ENCODE results near the gene UBE2G1.
"Not testable (repeated sequence)": the region's sequence is repeated elsewhere in the genome, so short reads cannot be mapped to it uniquely, and the experiment has no call there.

The UBE2G1 gene

DNA sequence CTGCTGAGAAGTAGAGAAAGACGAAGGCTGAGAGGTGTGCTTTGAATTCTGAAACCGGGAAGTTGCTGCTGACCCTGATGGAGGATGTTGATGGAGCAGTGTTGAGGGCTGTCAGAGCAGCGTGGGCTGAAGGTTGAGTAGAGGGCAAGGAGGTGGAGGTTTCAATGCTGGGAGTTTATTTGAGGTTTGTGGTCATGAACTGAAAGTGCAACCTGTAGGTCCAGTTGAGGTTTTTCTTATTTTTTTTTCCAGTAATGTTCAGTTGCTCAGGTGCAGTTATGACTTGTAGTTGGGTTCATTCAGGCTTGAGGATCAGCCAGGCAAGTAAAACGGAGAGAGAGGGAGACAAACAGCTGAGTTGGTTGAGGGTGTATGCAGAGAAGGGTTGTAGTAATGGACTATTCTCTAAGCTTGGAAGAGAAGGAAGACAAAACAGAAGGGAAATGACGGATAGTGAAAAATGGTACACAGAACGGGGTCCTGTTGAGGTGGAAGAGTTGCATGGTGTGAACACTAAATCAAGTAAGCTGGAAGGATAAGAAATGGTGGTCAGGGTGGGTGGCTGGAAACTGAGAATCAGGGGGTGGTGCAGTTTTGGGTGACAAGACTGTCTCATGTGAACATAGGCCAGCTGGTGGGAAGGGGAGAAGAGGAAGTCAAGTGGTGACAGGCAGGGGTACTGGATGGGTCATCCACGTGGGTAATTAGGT lies 8.7 kb upstream of the UBE2G1 start:
- peak; percentile 25 for DNase-seq (ENCODE audit: low read depth)

DNA sequence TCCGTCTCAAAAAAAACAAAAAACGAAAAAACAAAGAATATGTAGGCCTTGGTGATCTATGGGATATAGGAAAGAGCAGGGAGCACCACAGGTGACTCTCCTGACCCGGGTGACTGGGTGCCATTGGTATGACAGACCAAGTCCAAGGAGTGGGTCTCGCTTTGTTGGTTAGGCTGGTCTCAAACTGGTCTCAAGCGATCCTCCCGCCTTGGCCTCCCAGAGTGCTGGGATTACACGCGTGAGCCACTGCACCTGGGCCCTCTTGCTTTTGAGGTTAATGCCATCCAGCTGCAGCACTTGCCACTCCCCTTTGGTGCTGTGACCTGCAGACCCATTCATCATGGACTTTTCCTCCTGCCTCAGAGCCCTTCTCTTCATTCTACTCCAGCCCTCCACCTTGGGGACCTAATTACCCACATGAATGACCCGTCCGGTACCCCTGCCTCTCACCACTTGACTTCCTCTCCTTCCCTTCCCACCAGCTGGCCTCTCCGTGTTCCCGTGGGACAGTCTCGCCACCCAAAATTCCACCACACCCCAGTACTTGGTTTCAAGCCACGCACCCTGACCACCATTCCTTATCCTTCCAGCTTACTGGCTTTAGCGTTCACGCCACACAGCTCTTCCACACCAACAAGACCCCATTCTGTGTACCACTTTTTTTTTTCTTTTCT lies 3.2 kb upstream of the UBE2G1 start:
- no peak for DNase-seq (ENCODE audit: low read depth)

DNA sequence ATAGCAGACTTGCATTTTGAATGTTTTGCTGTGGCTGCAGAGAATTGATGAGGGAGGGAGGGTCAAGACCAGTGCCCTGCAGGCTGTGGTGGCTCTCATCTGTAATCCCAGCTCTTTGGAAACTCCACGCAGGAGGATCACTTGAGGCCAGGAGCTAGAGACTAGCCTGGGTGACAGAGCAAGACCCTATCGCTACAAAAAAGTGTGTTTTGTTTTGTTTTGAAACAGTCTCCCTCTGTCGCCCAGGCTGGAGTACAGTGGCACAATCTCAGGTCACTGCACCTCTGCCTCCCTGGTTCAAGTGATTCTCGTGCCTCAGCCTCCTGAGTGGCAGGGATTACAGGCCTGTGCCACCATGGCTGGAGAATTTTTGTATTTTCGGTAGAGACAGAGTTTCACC lies 1.9 kb upstream of the UBE2G1 start:
- no peak for DNase-seq (ENCODE audit: low read depth)

DNA sequence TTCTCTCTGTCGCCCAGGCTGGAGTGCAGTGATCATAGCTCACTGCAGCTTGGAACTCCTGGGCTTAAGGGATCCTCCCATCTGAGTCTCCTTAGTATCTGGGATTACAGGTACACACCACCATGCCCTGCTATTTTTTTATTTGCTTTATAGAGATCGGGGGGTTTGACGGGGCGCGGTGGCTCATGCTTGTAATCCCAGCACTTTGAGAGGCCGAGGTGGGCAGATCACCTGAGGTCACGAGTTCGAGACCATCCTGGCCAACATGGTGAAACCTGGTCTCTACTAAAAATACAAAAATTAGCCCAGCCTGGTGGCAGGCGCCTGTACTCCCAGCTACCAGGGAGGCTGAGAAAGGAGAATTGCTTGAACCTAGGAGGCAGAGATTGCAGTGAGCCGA lies 702 bp upstream of the UBE2G1 start:
- not testable (repeated sequence) for DNase-seq (ENCODE audit: low read depth)

DNA sequence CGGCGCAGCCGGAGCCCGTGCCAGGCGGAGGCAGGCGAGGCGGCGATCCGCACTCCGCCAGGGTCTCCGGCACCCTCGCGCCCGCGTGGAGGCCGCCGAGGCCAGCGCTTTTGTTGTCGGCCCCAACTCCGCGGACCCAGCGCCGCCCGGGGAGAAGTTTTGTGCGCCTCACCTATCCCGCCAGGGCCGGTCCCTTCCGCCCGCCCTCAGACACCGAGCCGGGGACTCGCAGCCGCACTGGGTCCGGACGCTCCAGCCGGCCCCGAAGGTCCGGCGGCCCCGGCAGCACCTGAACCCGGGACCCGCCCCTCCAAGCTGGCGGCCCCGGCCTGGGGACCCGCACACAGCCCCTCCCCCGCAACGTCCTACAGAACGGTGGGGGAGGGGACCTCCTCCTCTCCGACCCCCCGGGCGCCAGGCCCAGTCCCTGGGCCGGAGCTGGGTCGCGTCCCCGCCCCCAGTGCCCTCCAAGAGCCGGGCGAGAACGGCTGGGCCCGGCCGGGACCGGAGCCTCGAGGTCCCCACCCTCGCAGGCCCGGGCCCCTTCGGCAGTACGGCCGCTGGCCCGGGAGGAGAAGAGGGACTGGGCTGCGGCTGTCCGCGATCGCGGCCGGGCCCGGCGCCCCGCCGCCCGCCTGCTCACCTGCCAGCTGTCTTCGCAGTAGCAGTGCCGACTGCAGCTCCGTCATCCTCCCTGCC lies 698 bp downstream of the UBE2G1 start:
- no peak for DNase-seq (ENCODE audit: low read depth)

DNA sequence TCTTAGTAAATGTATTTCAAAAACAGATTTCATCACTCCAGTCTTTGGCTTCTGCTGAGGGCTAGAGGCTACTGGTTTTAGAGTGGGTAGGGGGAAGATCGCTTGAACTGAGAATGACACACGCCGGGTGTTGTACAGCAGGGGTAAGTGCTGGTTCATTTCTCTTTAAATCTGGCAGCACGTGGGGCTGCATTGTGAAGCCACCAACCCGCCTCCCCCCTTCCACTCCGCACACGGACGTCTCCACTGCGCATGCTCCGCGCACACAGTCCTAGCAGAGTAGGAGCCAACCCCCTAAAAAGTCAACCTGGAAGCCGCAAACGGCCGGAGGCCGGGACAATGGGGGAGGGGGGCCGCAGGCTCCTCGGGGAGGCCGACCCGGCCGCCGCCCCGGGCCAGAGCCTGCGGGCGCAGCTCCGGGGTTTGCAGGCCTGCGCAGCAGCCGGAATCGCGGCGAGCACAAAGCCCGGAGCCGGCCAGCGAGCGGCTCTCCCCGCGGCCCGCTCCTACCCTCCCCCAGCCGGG lies 1.3 kb downstream of the UBE2G1 start:
- DNase-seq (ENCODE audit: low read depth), result peak; percentile 77

DNA sequence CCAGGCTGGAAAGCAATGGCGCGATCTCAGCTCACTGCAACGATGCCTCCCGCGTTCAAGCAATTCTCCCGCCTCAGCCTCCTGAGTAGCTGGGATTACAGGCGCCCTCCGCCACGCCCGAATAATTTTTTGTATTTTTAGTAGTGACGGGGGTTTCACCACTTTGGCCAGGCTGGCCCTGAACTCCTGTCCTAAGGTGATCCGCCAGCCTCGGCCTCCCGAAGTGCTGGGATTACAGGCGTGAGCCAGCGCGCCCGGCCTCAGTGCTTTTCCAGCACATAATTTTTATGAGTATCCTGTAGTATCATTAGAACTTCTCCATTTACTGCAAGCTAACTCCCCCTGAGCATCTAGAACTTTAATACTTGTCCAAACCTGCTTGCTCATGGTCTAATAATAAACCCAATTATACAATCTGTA lies 1.8 kb downstream of the UBE2G1 start:
- DNase-seq (ENCODE audit: low read depth), result no peak

DNA sequence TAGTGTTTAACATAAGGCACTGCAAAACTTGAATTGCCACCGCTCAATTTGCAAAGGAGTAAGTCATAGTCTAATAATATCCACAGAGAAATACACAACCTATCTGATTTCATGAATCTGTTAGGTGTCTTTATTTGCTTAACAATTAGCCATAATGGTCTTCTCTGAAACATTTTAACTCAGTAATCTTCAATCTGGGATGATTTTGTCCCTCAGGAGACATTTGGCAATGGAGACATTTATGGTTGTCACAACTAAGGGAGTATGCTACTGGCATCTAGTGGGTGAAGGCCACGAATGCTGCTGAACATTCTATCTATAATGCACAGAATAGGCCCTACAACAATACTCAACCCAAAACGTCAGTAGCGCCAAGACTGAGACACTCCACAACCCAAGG lies 4.3 kb downstream of the UBE2G1 start:
- no peak for DNase-seq (ENCODE audit: low read depth)

DNA sequence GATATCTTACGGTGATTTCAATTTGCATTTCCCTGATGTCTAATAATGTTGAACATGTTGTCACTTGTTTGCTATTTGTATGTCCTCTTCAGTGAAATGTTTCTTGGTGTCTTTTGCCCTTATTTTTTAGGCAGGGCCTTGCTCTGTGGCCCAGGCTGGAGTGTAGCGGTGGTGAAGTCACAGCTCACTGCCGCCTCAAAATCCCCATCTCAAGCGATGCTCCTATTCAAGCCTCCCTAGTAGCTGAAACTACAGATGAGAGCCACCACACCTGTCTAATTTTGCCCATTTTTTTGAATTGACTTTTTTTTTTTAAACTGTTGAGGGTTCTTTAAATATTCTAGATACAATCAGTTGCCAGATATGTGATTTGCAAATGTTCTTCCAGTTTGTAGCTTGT lies 8.3 kb downstream of the UBE2G1 start:
- DNase-seq (ENCODE audit: low read depth), result no peak

DNA sequence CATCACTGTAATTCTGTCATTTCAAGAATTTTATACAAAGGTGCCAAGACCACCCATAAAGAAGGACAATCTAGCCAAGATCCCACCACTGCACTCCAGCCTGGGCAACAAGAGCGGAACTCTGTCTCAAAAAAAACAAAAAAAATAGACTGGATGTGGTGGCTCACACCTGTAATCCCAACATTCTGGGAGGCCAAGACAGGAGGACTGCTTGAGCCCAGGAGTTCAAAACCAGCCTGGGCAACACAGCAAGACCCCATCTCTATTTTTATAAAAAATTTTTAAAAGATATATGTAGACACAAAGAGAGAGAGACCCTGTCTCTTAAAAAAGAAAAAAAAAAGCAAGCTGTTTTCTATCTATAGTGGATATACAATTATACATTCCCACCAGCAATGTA lies 8.8 kb downstream of the UBE2G1 start:
- no peak for DNase-seq (ENCODE audit: low read depth)

DNA sequence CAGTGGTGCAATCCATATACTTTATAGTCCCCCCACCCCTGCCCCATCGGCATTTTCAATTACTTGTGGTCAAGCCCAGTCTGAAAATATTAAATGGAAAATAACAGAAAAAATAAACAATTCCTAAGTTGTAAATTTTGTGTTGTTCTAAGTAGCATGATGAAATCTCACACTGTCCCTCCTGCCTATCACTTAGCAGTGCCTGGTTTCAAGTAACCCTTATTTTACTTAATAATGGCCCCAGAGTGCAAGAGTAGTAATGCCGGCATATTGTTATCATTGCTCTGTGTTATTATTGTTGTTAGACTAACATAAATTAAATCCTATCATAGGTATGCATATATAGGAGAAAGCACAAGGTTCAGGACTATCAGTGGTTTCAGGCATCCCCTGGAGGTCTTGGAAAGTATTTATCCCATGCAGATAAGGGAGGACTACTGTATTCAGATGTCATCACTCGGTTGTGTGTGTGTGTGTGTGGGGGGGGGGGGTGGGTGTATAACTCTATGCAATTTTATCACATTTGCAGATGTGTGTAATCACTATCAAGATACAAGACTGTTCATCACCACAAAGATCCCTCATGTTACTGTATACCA lies 9.3 kb downstream of the UBE2G1 start:
- DNase-seq (ENCODE audit: low read depth), result no peak

DNA sequence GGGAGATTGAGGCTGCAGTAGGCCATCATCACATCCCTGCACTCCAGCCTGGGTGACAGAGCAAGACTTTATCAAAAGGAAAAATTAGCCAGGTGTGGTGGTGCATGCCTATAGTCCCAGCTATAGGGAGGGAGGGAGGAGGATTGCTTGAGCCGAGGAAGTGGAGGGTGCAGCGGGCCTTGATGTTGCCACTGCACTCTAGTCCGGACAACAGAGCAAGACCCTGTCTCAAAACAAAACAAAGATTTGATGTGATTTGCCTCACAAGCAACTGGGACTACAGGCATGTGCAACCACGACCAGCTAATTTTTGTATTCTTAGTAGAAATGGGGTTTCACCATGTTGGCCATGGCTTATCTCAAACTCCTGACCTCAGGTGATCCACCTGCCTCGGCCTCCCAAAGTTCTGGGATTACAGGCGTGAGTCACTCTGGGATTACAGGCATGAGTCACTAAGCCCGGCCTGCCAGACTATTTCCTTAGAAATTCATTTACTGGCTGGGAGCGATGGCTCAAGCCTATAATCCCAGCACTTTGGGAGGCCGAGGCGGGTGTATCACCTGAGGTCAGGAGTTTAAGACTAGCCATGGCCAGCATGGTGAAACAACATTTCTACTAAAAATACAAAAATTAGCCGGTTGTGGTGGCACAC lies 11.5 kb downstream of the UBE2G1 start:
- no peak for DNase-seq (ENCODE audit: low read depth)

DNA sequence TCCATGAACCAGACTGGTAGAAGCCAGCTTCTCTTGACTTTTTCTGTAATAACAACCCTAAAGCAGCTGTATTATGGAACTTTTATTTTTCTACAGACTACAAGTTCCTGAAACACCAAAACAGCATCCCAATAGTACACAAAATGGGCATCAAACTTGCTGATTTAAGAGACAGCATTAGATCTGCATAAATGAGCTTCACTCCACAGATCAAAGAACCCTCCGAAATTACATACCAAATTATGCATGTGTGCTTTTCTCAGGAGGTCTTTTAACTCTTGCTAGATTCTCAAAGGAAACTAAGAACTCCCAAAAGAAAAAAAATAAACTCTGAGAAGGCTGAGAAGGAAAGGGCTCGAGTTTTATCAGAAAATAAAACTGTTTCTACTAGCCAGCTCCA lies 12.3 kb downstream of the UBE2G1 start:
- no peak for DNase-seq (ENCODE audit: low read depth)

DNA sequence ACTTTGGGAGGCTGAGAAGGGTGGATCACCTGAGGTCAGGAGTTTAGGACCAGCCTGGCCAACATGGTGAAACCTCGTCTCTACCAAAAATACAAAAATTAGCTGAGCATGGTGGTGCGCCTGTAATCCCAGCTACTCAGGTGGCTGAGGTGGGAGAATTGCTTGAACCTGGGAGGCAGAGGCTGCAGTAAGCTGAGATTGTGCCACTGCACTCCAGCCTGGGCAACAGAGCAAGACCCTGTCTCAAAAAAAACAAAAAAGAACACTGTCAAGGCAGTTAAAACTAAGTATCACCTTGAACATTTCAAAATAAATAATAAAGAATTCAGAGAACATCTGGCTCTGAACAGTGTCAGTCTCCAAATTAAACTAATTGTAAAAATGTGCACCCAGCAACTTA lies 16.3 kb downstream of the UBE2G1 start:
- DNase-seq (ENCODE audit: low read depth), result not testable (repeated sequence)

DNA sequence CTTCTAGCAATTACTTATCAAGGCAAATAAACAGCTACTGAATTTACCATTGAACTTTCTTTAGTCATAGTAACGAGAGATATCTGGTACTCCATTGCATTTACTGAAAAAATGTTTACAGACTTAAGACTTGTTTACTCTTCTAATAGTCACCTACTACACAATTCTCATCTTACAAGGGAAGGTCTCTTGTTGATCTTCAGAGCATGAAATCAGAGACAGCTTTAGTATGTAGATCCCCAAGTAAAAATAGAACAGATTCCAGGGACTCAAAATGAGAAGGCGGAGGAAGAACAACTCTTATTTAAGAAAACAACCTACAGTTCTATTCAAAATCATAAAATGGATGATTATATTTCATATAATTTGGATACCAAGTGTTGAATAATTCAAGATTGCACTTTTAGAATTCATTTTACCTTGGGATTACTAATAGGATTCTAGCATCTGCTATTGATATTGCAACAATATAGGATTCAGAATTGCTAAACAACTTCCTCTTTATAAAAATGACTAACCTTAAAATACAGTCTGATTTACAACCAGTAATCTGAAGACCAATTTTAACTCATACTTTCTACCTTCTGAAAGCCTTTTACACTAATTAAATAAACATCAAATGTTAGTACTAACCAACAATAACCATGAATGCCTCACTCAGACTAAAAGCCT lies 20.8 kb downstream of the UBE2G1 start:
- DNase-seq (ENCODE audit: low read depth), result no peak

DNA sequence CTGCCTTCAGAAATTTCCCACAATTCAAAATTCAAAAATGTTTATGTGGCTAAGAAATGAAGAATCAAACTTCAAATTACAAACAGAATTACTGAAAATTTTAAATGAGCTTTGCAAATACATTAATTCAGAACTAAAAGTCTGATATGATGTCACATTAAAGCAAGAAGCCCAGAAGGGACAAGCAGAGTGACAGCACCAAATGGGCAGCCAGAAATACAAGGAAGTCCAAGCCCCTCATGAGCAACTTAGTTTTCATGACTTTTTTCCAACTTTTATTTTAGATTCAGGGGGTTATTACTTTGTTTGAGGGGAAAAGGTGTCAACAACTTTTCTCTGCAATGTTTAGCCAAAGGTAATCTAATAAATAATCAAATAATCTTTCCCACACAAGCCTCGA lies 21.5 kb downstream of the UBE2G1 start:
- DNase-seq (ENCODE audit: low read depth), result no peak

DNA sequence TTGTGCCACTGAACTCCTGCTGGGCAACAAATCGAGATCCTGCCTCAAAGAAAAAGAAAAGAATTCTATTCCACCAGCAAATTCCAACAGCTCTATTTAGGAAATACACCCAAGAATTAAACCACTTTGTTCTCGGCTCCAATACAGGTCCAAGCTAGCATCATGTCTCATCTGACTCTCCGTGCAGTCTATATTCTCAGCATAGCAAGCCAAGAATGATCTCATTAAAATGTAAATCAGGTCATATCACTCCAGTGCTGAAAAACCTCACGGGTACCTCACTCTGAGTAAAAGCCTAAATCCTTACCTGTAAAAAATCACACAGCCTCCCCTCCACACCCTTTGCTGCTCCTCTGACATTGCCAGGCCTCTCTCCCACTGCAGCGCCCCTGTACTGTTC lies 23.9 kb downstream of the UBE2G1 start:
- DNase-seq (ENCODE audit: low read depth), result no peak

DNA sequence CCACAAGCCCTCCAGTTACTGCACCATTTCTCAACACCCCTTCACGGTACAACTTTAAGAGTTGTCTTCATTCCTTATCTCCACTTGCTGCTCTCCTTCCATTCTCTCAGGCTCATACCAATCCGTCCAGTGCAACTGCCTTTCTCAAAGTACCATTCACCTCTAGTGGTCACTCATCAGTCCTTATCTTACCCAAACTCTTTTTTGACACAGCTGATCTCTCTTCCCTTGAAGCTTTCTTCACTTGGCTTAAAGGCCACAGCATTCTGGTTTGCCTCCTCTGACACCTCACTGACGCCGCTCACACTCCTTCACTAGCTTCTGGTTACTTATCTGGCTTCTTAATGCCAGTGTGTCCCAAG lies 24.9 kb downstream of the UBE2G1 start:
- DNase-seq (ENCODE audit: low read depth), result no peak

DNA sequence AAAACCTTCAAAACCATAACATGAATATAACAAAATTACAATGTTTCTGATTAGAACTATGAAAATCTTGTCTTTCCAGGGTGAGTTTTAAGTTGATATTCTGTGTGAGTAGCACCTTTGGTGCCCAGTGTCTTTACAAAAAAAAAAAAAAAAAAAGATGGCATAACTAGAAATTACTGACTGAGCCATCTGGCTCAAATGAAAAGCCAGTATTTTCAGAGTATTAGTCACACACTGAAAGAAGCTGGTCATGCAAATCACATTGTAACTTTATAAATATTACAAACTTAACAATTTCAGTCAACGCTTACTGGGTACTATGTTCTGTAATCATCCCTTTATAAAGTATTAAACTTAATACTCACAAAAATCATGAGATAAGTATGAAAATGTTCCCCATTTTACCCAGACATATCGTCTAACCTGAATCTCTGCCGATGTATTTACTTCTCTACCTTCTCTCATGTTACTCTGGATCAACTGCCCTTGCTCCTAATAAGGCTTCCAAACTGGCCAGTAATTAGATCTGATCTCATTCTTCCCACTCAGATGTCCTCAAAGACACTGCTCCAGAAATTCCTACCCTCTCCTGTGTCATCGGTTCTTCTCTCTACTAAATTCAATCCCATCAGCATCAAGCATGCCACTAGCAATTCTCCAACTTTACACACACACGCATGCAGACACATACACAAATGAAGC lies 25.4 kb downstream of the UBE2G1 start:
- no peak for DNase-seq (ENCODE audit: low read depth)

DNA sequence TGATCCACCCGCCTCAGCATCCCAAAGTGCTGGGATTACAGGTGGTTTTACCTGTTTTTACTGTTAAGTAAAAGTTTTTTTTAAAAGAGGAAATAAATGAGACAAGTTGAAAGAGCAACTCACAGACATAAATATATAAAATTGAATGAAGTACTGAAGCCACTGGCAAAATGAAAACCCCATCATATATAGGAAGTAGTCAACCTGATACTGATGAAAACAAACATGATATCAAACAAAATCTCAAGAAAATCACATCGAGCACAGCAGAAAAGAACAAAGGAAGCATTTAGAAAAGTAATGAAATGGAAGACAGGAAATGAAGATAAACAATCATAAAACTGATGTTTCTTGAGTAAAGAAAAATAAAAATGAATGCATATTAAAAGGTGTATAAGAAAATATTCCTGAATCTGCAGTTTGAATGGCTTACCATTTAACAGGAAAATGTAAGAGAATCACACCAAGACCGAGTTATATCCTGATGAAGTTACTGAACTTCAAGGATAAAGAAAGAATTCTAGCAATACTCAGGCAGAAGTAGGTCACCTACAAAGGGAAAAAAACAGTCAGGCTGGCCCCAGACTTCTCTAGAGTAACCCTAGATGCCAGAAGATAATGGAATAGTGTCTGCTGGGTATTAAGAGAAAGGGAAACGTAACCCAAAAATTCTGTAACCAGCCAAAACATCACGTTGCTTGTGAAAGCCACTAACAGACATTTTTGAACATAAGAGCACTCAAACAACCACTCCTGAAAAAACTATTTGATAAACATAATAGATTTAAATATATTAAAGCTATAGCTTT lies 31.5 kb downstream of the UBE2G1 start:
- no peak for DNase-seq (ENCODE audit: low read depth)

Measured in stimulated activated CD8-positive, alpha-beta memory T cell treated with anti-CD3 and anti-CD28 coated beads, Interleukin-7, amount 100 ng/mL, for 24 hours (primary cell).